Activated B cell treated with CpG ODN at 0.5 μM for 24 hours (primary cell): ENCODE results near the gene RAPGEF1. TPM values are rescaled to one million over a fixed set of nuclear protein-coding genes. Genes with fewer than 3 reads are reported as not detected.
"Not testable (repeated sequence)": the region's sequence is repeated elsewhere in the genome, so short reads cannot be mapped to it uniquely, and the experiment has no call there.

Experiments used
- ATAC-seq: fragments of 200-7000 bp; cut with Tn5 transposase; one replicate; pipeline ENCODE4 v1.10.0; 2021; ENCODE audit warnings: low read depth, mild to moderate bottlenecking, moderate library complexity
- CTCF ChIA-PET: fragments of 350-600 bp; sonication (Branson Sonifier 250); formaldehyde crosslinking; loops from one replicate; lab custom pipeline; 2021; ENCODE audit warnings: antibody characterized with exemption; lab: Charles Lee
- POLR2A ChIA-PET: fragments of 350-600 bp; sonication (Branson Sonifier 250); formaldehyde crosslinking; loops from one replicate; lab custom pipeline; 2021; ENCODE audit warnings: antibody characterized with exemption; lab: Charles Lee
- DNase-seq: peaks from one replicate; pipeline ENCODE4 v3.0.0; 2022
- H3K27ac Mint-ChIP-seq: one replicate; pipeline ENCODE4 v1.8.0; 2020; ENCODE audit warnings: mixed read lengths
- H3K27me3 Mint-ChIP-seq: one replicate; pipeline ENCODE4 v1.8.0; 2021; ENCODE audit warnings: mixed read lengths
- H3K36me3 Mint-ChIP-seq: one replicate; pipeline ENCODE4 v1.8.0; 2021; ENCODE audit warnings: low read depth, mixed read lengths
- H3K4me1 Mint-ChIP-seq: one replicate; pipeline ENCODE4 v1.8.0; 2021; ENCODE audit warnings: mixed read lengths
- H3K4me3 Mint-ChIP-seq: one replicate; pipeline ENCODE4 v1.8.0; 2020; ENCODE audit warnings: mild to moderate bottlenecking, mixed read lengths
- H3K9me3 Mint-ChIP-seq: one replicate; pipeline ENCODE4 v1.8.0; 2020; ENCODE audit warnings: mixed read lengths
- CTCF ChIP-seq: fragments of 200-600 bp; IDR thresholded peaks from one replicate; pipeline ENCODE4 v1.8.0; 2022; ENCODE audit warnings: antibody characterized with exemption, mild to moderate bottlenecking
- intact Hi-C: fragments of 100-400 bp; cut with micrococcal nuclease; formaldehyde crosslinking; loops from one replicate; pipeline ENCODE4 v1.15.1; 2024
- total RNA-seq: library from RNA; stranded (reverse); gene quantifications from 2 replicates; pipeline ENCODE4 v1.2.3, GENCODE V29; 2022

Gene RAPGEF1
- total RNA-seq, 1 donor from 2014 or later = 318 TPM

- peaks cover 98% of the 10 kb centered on the region for H3K4me1 Mint-ChIP-seq
- ChIA-PET CTCF (interaction anchor here (1.1 to 3.2 kb wide), 2 partner anchors 36 to 62 kb away, joined by 3 to 13 read pairs; no protein-coding TSS in a partner anchor), POLR2A (interaction anchor here (0.6 to 19.5 kb wide), 9 partner anchors 10 to 63 kb away, joined by 3 to 683 read pairs (median 6); partner anchors contain the start of gene RAPGEF1)
- H3K4me3 Mint-ChIP-seq = peak overlapping the region; percentile 64
- no peaks in the 10 kb centered on the region for H3K9me3 Mint-ChIP-seq
- H3K27ac Mint-ChIP-seq = peak overlapping the region; percentile 93
- H3K36me3 Mint-ChIP-seq = peaks cover 47% of the 10 kb centered on the region
- DNase-seq = no peak
- H3K27me3 Mint-ChIP-seq = no peaks in the 10 kb centered on the region
- TF ChIP-seq CTCF = no peak
- intact Hi-C loops = no loop called here
- ATAC-seq = no peak
Measured at GRCh38 chr9:131666774-131667173, 73.1 kb downstream of the RAPGEF1 start.

- H3K27me3 Mint-ChIP-seq = no peaks in the 10 kb centered on the region
- peak overlapping the region; percentile 93 for H3K27ac Mint-ChIP-seq
- peak overlapping the region; percentile 35 for H3K4me3 Mint-ChIP-seq
- H3K4me1 Mint-ChIP-seq = peaks cover 95% of the 10 kb centered on the region
- POLR2A ChIA-PET = interaction anchor here (0.6 to 19.5 kb wide), 11 partner anchors 9 to 133 kb away, joined by 3 to 683 read pairs (median 4); partner anchors contain the start of gene RAPGEF1
- CTCF ChIA-PET = interaction anchor here (1.2 to 3.2 kb wide), 3 partner anchors 24 to 44 kb away, joined by 3 to 13 read pairs (median 5); no protein-coding TSS in a partner anchor
- H3K9me3 Mint-ChIP-seq = no peaks in the 10 kb centered on the region
- ATAC-seq (no peak), DNase-seq (no peak)
- intact Hi-C loops = no loop called here
- no peak for TF ChIP-seq CTCF
- H3K36me3 Mint-ChIP-seq = peaks cover 45% of the 10 kb centered on the region
Measured at GRCh38 chr9:131666029-131666428, 73.8 kb downstream of the RAPGEF1 start.

GRCh38 chr9:131663288-131663687, 76.6 kb downstream of the RAPGEF1 start:
- H3K27me3 Mint-ChIP-seq = no peaks in the 10 kb centered on the region
- no peak for DNase-seq
- H3K27ac Mint-ChIP-seq = peak overlapping the region; percentile 5
- peaks cover 53% of the 10 kb centered on the region for H3K36me3 Mint-ChIP-seq
- H3K4me3 Mint-ChIP-seq = no peak overlapping the region
- no peaks in the 10 kb centered on the region for H3K9me3 Mint-ChIP-seq
- ATAC-seq = no peak
- CTCF ChIA-PET = no interaction called here
- H3K4me1 Mint-ChIP-seq = peaks cover 92% of the 10 kb centered on the region
- POLR2A ChIA-PET = interaction anchor here (0.8 to 1.8 kb wide), 2 partner anchors 11 to 33 kb away, joined by 3 to 5 read pairs; no protein-coding TSS in a partner anchor
- no peak for TF ChIP-seq CTCF
- intact Hi-C loops = no loop called here

GRCh38 chr9:131662289-131662621, 77.6 kb downstream of the RAPGEF1 start:
- Mint-ChIP-seq H3K36me3 (peaks cover 53% of the 10 kb centered on the region), H3K4me3 (peak overlapping the region; percentile 29), H3K27ac (peak overlapping the region; percentile 76), H3K4me1 (peaks cover 94% of the 10 kb centered on the region)
- H3K27me3 Mint-ChIP-seq, ATAC-seq, H3K9me3 Mint-ChIP-seq, intact Hi-C loops, CTCF ChIA-PET, DNase-seq: not testable (repeated sequence)
- POLR2A ChIA-PET = interaction anchor here (0.7 to 1.8 kb wide), 4 partner anchors 32 to 71 kb away, joined by 3 to 6 read pairs (median 4); no protein-coding TSS in a partner anchor

- Mint-ChIP-seq H3K4me1 (peaks cover 94% of the 10 kb centered on the region), H3K4me3 (peak overlapping the region; percentile 29), H3K27ac (peak overlapping the region; percentile 76), H3K36me3 (peaks cover 52% of the 10 kb centered on the region), H3K9me3 (no peaks in the 10 kb centered on the region), H3K27me3 (no peaks in the 10 kb centered on the region)
- POLR2A ChIA-PET = interaction anchor here (0.7 to 1.8 kb wide), 3 partner anchors 32 to 68 kb away, joined by 3 to 5 read pairs (median 4); no protein-coding TSS in a partner anchor
- intact Hi-C loops = no loop called here
- CTCF ChIA-PET = no interaction called here
- ATAC-seq (peak; percentile 55), DNase-seq (no peak)
- no peak for TF ChIP-seq CTCF
Measured at GRCh38 chr9:131661568-131662288, 78.1 kb downstream of the RAPGEF1 start.
